Measurements from ENCODE around the gene PABPN1. TPM values are rescaled to one million over a fixed set of nuclear protein-coding genes. Genes with fewer than 3 reads are reported as not detected.

Gene PABPN1
- total RNA-seq, 8 experiments from 2014 or later, result 57.2 to 162 (median 91.9) TPM

- Histone ChIP-seq H3K27ac (peak within 1 kb of the TSS; percentile 90 to 91), H3K4me1 (replicated peaks in 1 of 2) (peaks cover 18 to 21% of the 10 kb centered on the region in 2 donors), H3K4me3 (peak within 1 kb of the TSS; percentile 77 to 98 (median 93))
- in situ Hi-C loops (cut with MboI; ENCODE audit: low pct_unique_long_range_greater_than_20kb in 2 of 9, low sequenced_read_pairs in 9 of 9, unreplicated experiment in 9 of 9), result loop anchor here in 4 of 9 experiments (25.0 kb wide), 1 partner anchor 256 kb away; the partner anchor contains the start of genes AP1G2 (in 4 of the 4), THTPA (in 4 of the 4) and ZFHX2 (in 4 of the 4)
- 0 to 3% (median 0%) methylated on average over 1 to 5 of the region's 24 CpGs; no CpG with 5 or more reads in 3 of the 10 experiments for WGBS, 10 experiments
- ATAC-seq (replicated peaks in 6 of 8), result peak; percentile 35 to 60 (median 56)
Observed at GRCh38 chr14:23306412-23307145, 14.7 kb upstream of the PABPN1 start, which contains the start of gene BCL2L2. Gene BCL2L2, plus strand, starts transcription at chr14:23306833. Its CDS starts 935 bp downstream, at chr14:23307768.

GRCh38 chr14:23307146-23307530 lies 14.1 kb upstream of the PABPN1 start:
- Histone ChIP-seq H3K4me3 (peak overlapping the region; percentile 77 to 98 (median 93)), H3K4me1 (replicated peaks in 1 of 2) (peaks cover 18 to 21% of the 10 kb centered on the region in 2 donors), H3K27ac (peak overlapping the region; percentile 90 to 91)
- no peak for ATAC-seq (replicated peaks in 6 of 8)
- WGBS, 10 experiments, result 0 to 20% (median 0%) methylated on average over 1 to 4 of the region's 5 CpGs; no CpG with 5 or more reads in 3 of the 10 experiments
- in situ Hi-C loops (cut with MboI; ENCODE audit: low pct_unique_long_range_greater_than_20kb in 2 of 9, low sequenced_read_pairs in 9 of 9, unreplicated experiment in 9 of 9), result loop anchor here in 4 of 9 experiments (25.0 kb wide), 1 partner anchor 255 kb away; the partner anchor contains the start of genes AP1G2 (in 4 of the 4), THTPA (in 4 of the 4) and ZFHX2 (in 4 of the 4)

- in situ Hi-C loops (cut with MboI; ENCODE audit: low pct_unique_long_range_greater_than_20kb in 2 of 9, low sequenced_read_pairs in 9 of 9, unreplicated experiment in 9 of 9), result loop anchor here in 4 of 9 experiments (25.0 kb wide), 1 partner anchor 254 kb away; the partner anchor contains the start of genes AP1G2 (in 4 of the 4), THTPA (in 4 of the 4) and ZFHX2 (in 4 of the 4)
- 40 to 100% (median 93%) methylated on average over 1 to 9 of the region's 22 CpGs; no CpG with 5 or more reads in 4 of the 10 experiments for WGBS, 10 experiments
- Histone ChIP-seq H3K27ac (peak overlapping the region in 1 of 2 donors; percentile 90), H3K4me1 (replicated peaks in 1 of 2) (peaks cover 18 to 20% of the 10 kb centered on the region in 2 donors), H3K4me3 (peak overlapping the region; percentile 77 to 98 (median 93))
- peak in 2 of 8 experiments; percentile 22 to 44 for ATAC-seq (replicated peaks in 6 of 8)
Observed at GRCh38 chr14:23307687-23308644, 13.3 kb upstream of the PABPN1 start.

- 42 to 100% (median 93%) methylated on average over 1 to 3 of the region's 17 CpGs; no CpG with 5 or more reads in 5 of the 10 experiments for WGBS, 10 experiments
- in situ Hi-C loops (cut with MboI; ENCODE audit: low pct_unique_long_range_greater_than_20kb in 2 of 9, low sequenced_read_pairs in 9 of 9, unreplicated experiment in 9 of 9), result loop anchor here in 4 of 9 experiments (25.0 kb wide), 1 partner anchor 253 kb away; the partner anchor contains the start of genes AP1G2 (in 4 of the 4), THTPA (in 4 of the 4) and ZFHX2 (in 4 of the 4)
- ATAC-seq (replicated peaks in 6 of 8), result no peak
- no peak overlapping the region for H3K27ac ChIP-seq
- H3K4me1 ChIP-seq (replicated peaks in 1 of 2), result peaks cover 17 to 18% of the 10 kb centered on the region in 2 donors
- no peak overlapping the region for H3K4me3 ChIP-seq
Observed at GRCh38 chr14:23308721-23309445, 12.4 kb upstream of the PABPN1 start.

GRCh38 chr14:23310546-23310945 lies 10.7 kb upstream of the PABPN1 start:
- Histone ChIP-seq H3K27ac (no peak overlapping the region), H3K4me3 (no peak overlapping the region), H3K4me1 (replicated peaks in 1 of 2) (peaks cover 17 to 18% of the 10 kb centered on the region in 2 donors)
- ATAC-seq (replicated peaks in 6 of 8), result no peak
- in situ Hi-C loops (cut with MboI; ENCODE audit: low pct_unique_long_range_greater_than_20kb in 2 of 9, low sequenced_read_pairs in 9 of 9, unreplicated experiment in 9 of 9), result loop anchor here in 4 of 9 experiments (25.0 kb wide), 1 partner anchor 252 kb away; the partner anchor contains the start of genes AP1G2 (in 4 of the 4), THTPA (in 4 of the 4) and ZFHX2 (in 4 of the 4)
- WGBS, 10 experiments, result 100% methylated on average over 1 of the region's 1 CpG; no CpG with 5 or more reads in 7 of the 10 experiments

GRCh38 chr14:23316300-23316699 lies 5.0 kb upstream of the PABPN1 start:
- Histone ChIP-seq H3K27ac (no peak overlapping the region), H3K4me1 (replicated peaks in 1 of 2) (peaks cover 9% of the 10 kb centered on the region in 2 donors), H3K4me3 (no peak overlapping the region)
- 74 to 100% (median 98%) methylated on average over 1 to 5 of the region's 5 CpGs for WGBS, 10 experiments
- in situ Hi-C loops (cut with MboI; ENCODE audit: low pct_unique_long_range_greater_than_20kb in 2 of 9, low sequenced_read_pairs in 9 of 9, unreplicated experiment in 9 of 9), result loop anchor here in 4 of 9 experiments (25.0 kb wide), 1 partner anchor 246 kb away; the partner anchor contains the start of genes AP1G2 (in 4 of the 4), THTPA (in 4 of the 4) and ZFHX2 (in 4 of the 4)
- ATAC-seq (replicated peaks in 6 of 8), result no peak

- WGBS, 10 experiments, result 67 to 100% (median 92%) methylated on average over 1 to 15 of the region's 17 CpGs
- peak overlapping the region; percentile 24 to 86 (median 28) for H3K4me3 ChIP-seq
- in situ Hi-C loops (cut with MboI; ENCODE audit: low pct_unique_long_range_greater_than_20kb in 2 of 9, low sequenced_read_pairs in 9 of 9, unreplicated experiment in 9 of 9), result loop anchor here in 6 of 9 experiments (10.0 to 25.0 kb wide), 3 partner anchors 55 to 242 kb away; partner anchors contain the start of genes THTPA (in 5 of the 6), ZFHX2 (in 5 of the 6), AP1G2 (in 4 of the 6) and CMTM5 (in 1 of the 6)
- peak overlapping the region; percentile 87 to 96 for H3K27ac ChIP-seq
- H3K4me1 ChIP-seq (replicated peaks in 1 of 2), result peaks cover 16 to 17% of the 10 kb centered on the region in 2 donors
- ATAC-seq (replicated peaks in 6 of 8), result no peak
Observed at GRCh38 chr14:23319746-23320583, 1.3 kb upstream of the PABPN1 start.

- in situ Hi-C loops (cut with MboI; ENCODE audit: low pct_unique_long_range_greater_than_20kb in 2 of 9, low sequenced_read_pairs in 9 of 9, unreplicated experiment in 9 of 9), result loop anchor here in 6 of 9 experiments (10.0 to 25.0 kb wide), 3 partner anchors 53 to 240 kb away; partner anchors contain the start of genes THTPA (in 5 of the 6), ZFHX2 (in 5 of the 6), AP1G2 (in 4 of the 6) and CMTM5 (in 1 of the 6)
- WGBS, 10 experiments, result 0 to 6% (median 0%) methylated on average over 4 to 14 of the region's 64 CpGs; no CpG with 5 or more reads in 3 of the 10 experiments
- Histone ChIP-seq H3K27ac (peak overlapping the region; percentile 91 to 97), H3K4me1 (replicated peaks in 1 of 2) (peaks cover 16 to 17% of the 10 kb centered on the region in 2 donors), H3K4me3 (peak overlapping the region; percentile 65 to 86 (median 72))
- ATAC-seq (replicated peaks in 6 of 8), result peak; percentile 3 to 29 (median 6)
Observed at GRCh38 chr14:23321572-23322547, 603 bp downstream of the PABPN1 start.

GRCh38 chr14:23322568-23323517 lies 1.6 kb downstream of the PABPN1 start:
- in situ Hi-C loops (cut with MboI; ENCODE audit: low pct_unique_long_range_greater_than_20kb in 2 of 9, low sequenced_read_pairs in 9 of 9, unreplicated experiment in 9 of 9), result loop anchor here in 6 of 9 experiments (10.0 to 25.0 kb wide), 3 partner anchors 52 to 239 kb away; partner anchors contain the start of genes THTPA (in 5 of the 6), ZFHX2 (in 5 of the 6), AP1G2 (in 4 of the 6) and CMTM5 (in 1 of the 6)
- Histone ChIP-seq H3K27ac (peak overlapping the region; percentile 91 to 97), H3K4me1 (replicated peaks in 1 of 2) (peaks cover 16 to 17% of the 10 kb centered on the region in 2 donors), H3K4me3 (peak overlapping the region; percentile 65 to 86 (median 72))
- 0 to 43% (median 32%) methylated on average over 1 to 9 of the region's 10 CpGs for WGBS, 10 experiments
- no peak for ATAC-seq (replicated peaks in 6 of 8)
